GM12878 (cell line): ENCODE measurements around the gene MYH7. TPM values are rescaled to one million over a fixed set of nuclear protein-coding genes. Genes with fewer than 3 reads are reported as not detected.

Experiments
- CREM ChIP-seq: IDR thresholded peaks from 2 replicates; pipeline ENCODE4 v1.6.1; 2014; ENCODE audit warnings: antibody characterized with exemption, low read depth
- KLF5 ChIP-seq: fragments of 450-650 bp; IDR thresholded peaks from 2 replicates; pipeline ENCODE4 v1.6.1; 2014; ENCODE audit warnings: mild to moderate bottlenecking; ENCODE audit not compliant: partially characterized antibody
- MTA3 ChIP-seq: IDR thresholded peaks from 2 replicates; pipeline ENCODE4 v1.6.1; 2012; ENCODE audit warnings: low read length, inconsistent platforms, borderline replicate concordance
- MYB ChIP-seq: fragments of 150-350 bp; IDR thresholded peaks from 2 replicates; pipeline ENCODE4 v1.6.1; 2014; ENCODE audit warnings: mild to moderate bottlenecking, low read depth, low read length, borderline replicate concordance
- PAX8 ChIP-seq: fragments of 450-650 bp; IDR thresholded peaks from 2 replicates; pipeline ENCODE4 v1.6.1; 2017; ENCODE audit warnings: mild to moderate bottlenecking, moderate library complexity
- SMAD1 ChIP-seq: fragments of 450-650 bp; IDR thresholded peaks from 2 replicates; pipeline ENCODE4 v1.6.1; 2018; ENCODE audit warnings: mild to moderate bottlenecking, low read depth; ENCODE audit not compliant: partially characterized antibody
- polyA plus RNA-seq, 11 experiments: library from polyadenylated mRNA; depleted of rRNA in 4 of 11; unstranded in 6 of 11; stranded (reverse) in 5 of 11; fragments of >200 nt; fragmentation: Nextera tagmentation in 4 of 11; fragmentation: Illumina TruSeq in 1 of 11; extraction: Ambion mirVana in 4 of 11; extraction: Trizol in 1 of 11; gene quantifications; 1 replicate in 1 of 11; 2 replicates in 10 of 11; pipeline versions ENCODE4 v1.2.1 to v1.2.3, GENCODE V29; 2011 to 2016; ENCODE audit warnings: inconsistent platforms in 2 of 11, missing spikeins in 2 of 11, low read depth in 1 of 11
- total RNA-seq, 4 experiments: library from RNA; depleted of rRNA in 3 of 4; stranded (reverse); fragments of >200 nt in 3 of 4; fragmentation: Illumina TruSeq in 1 of 4; extraction: Trizol in 1 of 4; gene quantifications; 2 replicates each; pipeline versions ENCODE4 v1.2.1 to v1.2.3, GENCODE V29; 2013 to 2021
- TF ChIP-seq, protein P1 (sequence below): fragments of 450-650 bp; IDR thresholded peaks from 2 replicates; pipeline ENCODE4 v1.6.1; 2016; ENCODE audit warnings: mild to moderate bottlenecking, moderate library complexity, borderline replicate concordance
- TF ChIP-seq, protein P2 (sequence below): IDR thresholded peaks from 2 replicates; pipeline ENCODE4 v1.6.1; 2012; ENCODE audit warnings: improper control_type of control experiment, low read depth, low read length; ENCODE audit not compliant: insufficient replicate concordance
- TF ChIP-seq, protein P3 (sequence below): IDR thresholded peaks from 2 replicates; pipeline ENCODE4 v1.6.1; 2012; ENCODE audit warnings: low read depth, low read length, improper control_type of control experiment
- TF ChIP-seq, protein P4 (sequence below): fragments of 450-650 bp; formaldehyde crosslinking; IDR thresholded peaks from 2 replicates; pipeline ENCODE4 v1.4.0; 2022; ENCODE audit warnings: mild to moderate bottlenecking, moderate library complexity
- TF ChIP-seq, protein P5 (sequence below): IDR thresholded peaks from 2 replicates; pipeline ENCODE4 v1.6.1; 2011; ENCODE audit warnings: low read depth, low read length, improper control_type of control experiment, borderline replicate concordance

Gene MYH7
- total and polyA plus RNA-seq, 10 of the 15 experiments (the other 5 are each of a cell fraction or from before 2014, with no cell fraction given), result 0.04 to 0.10 (median 0.05) TPM; not detected in 4

DNA sequence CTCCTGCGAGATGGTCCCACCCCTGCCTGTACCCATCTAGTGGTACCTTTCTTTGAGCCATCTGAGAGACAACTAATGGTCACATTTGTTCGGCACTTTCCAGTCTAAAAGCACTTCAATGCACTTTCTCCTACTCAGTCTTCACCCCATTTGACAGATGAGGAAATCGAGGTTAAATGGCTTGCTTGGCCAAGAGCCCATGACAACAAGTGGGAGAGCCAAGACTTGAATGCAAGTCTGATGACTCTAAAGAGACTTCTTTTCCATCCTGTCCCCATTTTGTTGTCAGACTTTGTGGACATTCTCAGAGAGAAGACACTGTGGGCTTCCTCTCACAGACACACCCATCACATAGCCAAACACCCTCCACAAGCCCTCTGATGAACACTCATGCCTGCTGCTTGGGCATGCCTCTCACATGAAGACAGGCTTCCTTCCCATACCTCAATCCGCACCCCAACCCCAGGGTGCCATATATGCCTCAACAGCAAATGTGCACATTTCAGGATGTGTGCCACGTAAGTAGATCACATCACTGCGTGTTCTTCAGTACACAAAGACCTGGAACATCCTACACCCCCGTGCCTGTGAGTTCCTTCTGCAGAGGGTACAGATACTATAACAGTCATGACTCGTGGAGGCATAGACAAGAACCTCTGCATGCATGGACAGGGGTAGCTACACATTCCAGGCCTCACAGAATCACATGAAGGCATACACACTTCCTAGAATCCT lies 805 bp downstream of the MYH7 start (continued):
- TF ChIP-seq, protein P1, sequence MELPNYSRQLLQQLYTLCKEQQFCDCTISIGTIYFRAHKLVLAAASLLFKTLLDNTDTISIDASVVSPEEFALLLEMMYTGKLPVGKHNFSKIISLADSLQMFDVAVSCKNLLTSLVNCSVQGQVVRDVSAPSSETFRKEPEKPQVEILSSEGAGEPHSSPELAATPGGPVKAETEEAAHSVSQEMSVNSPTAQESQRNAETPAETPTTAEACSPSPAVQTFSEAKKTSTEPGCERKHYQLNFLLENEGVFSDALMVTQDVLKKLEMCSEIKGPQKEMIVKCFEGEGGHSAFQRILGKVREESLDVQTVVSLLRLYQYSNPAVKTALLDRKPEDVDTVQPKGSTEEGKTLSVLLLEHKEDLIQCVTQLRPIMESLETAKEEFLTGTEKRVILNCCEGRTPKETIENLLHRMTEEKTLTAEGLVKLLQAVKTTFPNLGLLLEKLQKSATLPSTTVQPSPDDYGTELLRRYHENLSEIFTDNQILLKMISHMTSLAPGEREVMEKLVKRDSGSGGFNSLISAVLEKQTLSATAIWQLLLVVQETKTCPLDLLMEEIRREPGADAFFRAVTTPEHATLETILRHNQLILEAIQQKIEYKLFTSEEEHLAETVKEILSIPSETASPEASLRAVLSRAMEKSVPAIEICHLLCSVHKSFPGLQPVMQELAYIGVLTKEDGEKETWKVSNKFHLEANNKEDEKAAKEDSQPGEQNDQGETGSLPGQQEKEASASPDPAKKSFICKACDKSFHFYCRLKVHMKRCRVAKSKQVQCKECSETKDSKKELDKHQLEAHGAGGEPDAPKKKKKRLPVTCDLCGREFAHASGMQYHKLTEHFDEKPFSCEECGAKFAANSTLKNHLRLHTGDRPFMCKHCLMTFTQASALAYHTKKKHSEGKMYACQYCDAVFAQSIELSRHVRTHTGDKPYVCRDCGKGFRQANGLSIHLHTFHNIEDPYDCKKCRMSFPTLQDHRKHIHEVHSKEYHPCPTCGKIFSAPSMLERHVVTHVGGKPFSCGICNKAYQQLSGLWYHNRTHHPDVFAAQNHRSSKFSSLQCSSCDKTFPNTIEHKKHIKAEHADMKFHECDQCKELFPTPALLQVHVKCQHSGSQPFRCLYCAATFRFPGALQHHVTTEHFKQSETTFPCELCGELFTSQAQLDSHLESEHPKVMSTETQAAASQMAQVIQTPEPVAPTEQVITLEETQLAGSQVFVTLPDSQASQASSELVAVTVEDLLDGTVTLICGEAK, result no peak
- TF ChIP-seq PAX8 (no peak), SMAD1 (no peak), MTA3 (no peak), CREM (no peak), MYB (no peak), KLF5 (no peak)
- TF ChIP-seq, protein P2, sequence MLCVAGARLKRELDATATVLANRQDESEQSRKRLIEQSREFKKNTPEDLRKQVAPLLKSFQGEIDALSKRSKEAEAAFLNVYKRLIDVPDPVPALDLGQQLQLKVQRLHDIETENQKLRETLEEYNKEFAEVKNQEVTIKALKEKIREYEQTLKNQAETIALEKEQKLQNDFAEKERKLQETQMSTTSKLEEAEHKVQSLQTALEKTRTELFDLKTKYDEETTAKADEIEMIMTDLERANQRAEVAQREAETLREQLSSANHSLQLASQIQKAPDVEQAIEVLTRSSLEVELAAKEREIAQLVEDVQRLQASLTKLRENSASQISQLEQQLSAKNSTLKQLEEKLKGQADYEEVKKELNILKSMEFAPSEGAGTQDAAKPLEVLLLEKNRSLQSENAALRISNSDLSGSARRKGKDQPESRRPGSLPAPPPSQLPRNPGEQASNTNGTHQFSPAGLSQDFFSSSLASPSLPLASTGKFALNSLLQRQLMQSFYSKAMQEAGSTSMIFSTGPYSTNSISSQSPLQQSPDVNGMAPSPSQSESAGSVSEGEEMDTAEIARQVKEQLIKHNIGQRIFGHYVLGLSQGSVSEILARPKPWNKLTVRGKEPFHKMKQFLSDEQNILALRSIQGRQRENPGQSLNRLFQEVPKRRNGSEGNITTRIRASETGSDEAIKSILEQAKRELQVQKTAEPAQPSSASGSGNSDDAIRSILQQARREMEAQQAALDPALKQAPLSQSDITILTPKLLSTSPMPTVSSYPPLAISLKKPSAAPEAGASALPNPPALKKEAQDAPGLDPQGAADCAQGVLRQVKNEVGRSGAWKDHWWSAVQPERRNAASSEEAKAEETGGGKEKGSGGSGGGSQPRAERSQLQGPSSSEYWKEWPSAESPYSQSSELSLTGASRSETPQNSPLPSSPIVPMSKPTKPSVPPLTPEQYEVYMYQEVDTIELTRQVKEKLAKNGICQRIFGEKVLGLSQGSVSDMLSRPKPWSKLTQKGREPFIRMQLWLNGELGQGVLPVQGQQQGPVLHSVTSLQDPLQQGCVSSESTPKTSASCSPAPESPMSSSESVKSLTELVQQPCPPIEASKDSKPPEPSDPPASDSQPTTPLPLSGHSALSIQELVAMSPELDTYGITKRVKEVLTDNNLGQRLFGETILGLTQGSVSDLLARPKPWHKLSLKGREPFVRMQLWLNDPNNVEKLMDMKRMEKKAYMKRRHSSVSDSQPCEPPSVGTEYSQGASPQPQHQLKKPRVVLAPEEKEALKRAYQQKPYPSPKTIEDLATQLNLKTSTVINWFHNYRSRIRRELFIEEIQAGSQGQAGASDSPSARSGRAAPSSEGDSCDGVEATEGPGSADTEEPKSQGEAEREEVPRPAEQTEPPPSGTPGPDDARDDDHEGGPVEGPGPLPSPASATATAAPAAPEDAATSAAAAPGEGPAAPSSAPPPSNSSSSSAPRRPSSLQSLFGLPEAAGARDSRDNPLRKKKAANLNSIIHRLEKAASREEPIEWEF, result no peak
- TF ChIP-seq, protein P3, sequence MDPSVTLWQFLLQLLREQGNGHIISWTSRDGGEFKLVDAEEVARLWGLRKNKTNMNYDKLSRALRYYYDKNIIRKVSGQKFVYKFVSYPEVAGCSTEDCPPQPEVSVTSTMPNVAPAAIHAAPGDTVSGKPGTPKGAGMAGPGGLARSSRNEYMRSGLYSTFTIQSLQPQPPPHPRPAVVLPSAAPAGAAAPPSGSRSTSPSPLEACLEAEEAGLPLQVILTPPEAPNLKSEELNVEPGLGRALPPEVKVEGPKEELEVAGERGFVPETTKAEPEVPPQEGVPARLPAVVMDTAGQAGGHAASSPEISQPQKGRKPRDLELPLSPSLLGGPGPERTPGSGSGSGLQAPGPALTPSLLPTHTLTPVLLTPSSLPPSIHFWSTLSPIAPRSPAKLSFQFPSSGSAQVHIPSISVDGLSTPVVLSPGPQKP, result no peak
- TF ChIP-seq, protein P4, sequence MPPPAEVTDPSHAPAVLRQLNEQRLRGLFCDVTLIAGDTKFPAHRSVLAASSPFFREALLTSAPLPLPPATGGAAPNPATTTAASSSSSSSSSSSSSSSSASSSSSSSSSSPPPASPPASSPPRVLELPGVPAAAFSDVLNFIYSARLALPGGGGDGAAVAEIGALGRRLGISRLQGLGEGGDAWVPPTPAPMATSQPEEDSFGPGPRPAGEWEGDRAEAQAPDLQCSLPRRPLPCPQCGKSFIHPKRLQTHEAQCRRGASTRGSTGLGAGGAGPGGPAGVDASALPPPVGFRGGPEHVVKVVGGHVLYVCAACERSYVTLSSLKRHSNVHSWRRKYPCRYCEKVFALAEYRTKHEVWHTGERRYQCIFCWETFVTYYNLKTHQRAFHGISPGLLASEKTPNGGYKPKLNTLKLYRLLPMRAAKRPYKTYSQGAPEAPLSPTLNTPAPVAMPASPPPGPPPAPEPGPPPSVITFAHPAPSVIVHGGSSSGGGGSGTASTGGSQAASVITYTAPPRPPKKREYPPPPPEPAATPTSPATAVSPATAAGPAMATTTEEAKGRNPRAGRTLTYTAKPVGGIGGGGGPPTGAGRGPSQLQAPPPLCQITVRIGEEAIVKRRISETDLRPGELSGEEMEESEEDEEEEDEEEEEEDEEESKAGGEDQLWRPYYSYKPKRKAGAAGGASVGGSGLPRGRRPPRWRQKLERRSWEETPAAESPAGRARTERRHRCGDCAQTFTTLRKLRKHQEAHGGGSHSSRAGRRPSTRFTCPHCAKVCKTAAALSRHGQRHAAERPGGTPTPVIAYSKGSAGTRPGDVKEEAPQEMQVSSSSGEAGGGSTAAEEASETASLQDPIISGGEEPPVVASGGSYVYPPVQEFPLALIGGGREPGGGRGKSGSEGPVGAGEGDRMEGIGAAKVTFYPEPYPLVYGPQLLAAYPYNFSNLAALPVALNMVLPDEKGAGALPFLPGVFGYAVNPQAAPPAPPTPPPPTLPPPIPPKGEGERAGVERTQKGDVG (CRISPR knock-in tag), result no peak
- TF ChIP-seq, protein P5, sequence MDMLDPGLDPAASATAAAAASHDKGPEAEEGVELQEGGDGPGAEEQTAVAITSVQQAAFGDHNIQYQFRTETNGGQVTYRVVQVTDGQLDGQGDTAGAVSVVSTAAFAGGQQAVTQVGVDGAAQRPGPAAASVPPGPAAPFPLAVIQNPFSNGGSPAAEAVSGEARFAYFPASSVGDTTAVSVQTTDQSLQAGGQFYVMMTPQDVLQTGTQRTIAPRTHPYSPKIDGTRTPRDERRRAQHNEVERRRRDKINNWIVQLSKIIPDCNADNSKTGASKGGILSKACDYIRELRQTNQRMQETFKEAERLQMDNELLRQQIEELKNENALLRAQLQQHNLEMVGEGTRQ, result no peak
- TF ChIP-seq, all 136 proteins: peak for 0
